ENCODE measurements around the gene CD207. TPM values are rescaled to one million over a fixed set of nuclear protein-coding genes. Genes with fewer than 3 reads are reported as not detected.

CD207 gene
- polyA plus RNA-seq, 1 experiment = not detected

DNA sequence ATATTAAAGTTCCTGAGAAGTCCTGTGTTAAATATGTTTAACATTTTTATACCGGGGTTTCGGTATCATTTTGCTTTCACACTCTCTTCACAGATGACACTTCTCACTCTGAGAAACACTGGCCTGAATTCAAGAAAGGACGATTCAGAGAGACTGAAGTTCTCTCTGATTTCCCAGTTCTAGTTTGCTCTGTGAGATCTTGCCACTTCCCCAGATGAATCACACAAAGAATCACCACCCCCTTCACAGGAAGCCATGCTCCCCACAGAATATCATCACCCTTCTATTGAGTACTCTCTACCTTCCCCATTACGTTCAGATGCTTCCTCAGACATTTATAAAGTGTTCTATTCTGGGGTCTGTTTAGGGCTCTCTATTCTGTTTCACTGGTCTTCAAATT, 16.1 kb upstream of the CD207 start:
- Histone ChIP-seq H3K27me3 (ENCODE audit: control insufficient read depth, insufficient read depth, low read length) (peaks cover 18% of the 10 kb centered on the region), H3K4me3 (ENCODE audit: low read depth, low read length) (no peak overlapping the region), H3K9me3 (ENCODE audit: control insufficient read depth, insufficient read depth, low read length) (no peaks in the 10 kb centered on the region), H3K27ac (ENCODE audit: low read depth, low read length) (no peak overlapping the region)
- CTCF ChIA-PET = interaction anchor here (1.3 to 1.9 kb wide), 2 partner anchors 10 to 20 kb away, joined by 4 to 15 read pairs; no protein-coding TSS in a partner anchor
- POLR2A ChIA-PET = no interaction called here
- no peak for DNase-seq (ENCODE audit: low read depth, low spot score)
- TF ChIP-seq, protein P1, sequence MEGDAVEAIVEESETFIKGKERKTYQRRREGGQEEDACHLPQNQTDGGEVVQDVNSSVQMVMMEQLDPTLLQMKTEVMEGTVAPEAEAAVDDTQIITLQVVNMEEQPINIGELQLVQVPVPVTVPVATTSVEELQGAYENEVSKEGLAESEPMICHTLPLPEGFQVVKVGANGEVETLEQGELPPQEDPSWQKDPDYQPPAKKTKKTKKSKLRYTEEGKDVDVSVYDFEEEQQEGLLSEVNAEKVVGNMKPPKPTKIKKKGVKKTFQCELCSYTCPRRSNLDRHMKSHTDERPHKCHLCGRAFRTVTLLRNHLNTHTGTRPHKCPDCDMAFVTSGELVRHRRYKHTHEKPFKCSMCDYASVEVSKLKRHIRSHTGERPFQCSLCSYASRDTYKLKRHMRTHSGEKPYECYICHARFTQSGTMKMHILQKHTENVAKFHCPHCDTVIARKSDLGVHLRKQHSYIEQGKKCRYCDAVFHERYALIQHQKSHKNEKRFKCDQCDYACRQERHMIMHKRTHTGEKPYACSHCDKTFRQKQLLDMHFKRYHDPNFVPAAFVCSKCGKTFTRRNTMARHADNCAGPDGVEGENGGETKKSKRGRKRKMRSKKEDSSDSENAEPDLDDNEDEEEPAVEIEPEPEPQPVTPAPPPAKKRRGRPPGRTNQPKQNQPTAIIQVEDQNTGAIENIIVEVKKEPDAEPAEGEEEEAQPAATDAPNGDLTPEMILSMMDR (IDR thresholded peaks at IDR 0.05; ENCODE audit: low read depth, low read length) = no peak

DNA sequence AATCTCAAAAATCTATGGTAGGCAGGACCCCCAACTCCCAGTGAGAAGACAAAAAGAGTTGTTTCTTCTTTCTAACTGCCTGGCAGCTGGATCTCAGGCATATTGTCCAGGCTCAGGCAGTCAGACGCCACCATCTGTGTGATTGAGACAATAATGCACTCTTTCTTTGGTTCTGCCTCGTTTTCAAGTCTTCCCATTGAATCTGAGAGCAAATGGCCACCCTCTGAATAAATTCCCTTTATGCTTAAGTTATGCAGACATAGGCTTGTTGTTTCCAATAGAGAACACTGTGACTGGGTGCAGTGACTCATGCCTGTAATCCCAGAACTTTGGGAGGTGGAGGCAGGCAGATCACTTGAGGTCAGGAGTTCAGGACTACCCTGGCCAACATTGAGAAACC, 15.3 kb upstream of the CD207 start:
- TF ChIP-seq, protein P1 (IDR thresholded peaks at IDR 0.05; ENCODE audit: low read depth, low read length) = no peak
- peaks cover 15% of the 10 kb centered on the region for H3K27me3 ChIP-seq (ENCODE audit: control insufficient read depth, insufficient read depth, low read length)
- no peak for DNase-seq (ENCODE audit: low read depth, low spot score)
- no peak overlapping the region for H3K27ac ChIP-seq (ENCODE audit: low read depth, low read length)
- no peak overlapping the region for H3K4me3 ChIP-seq (ENCODE audit: low read depth, low read length)
- H3K9me3 ChIP-seq (ENCODE audit: control insufficient read depth, insufficient read depth, low read length) = no peaks in the 10 kb centered on the region
- ChIA-PET CTCF (no interaction called here), POLR2A (no interaction called here)

DNA sequence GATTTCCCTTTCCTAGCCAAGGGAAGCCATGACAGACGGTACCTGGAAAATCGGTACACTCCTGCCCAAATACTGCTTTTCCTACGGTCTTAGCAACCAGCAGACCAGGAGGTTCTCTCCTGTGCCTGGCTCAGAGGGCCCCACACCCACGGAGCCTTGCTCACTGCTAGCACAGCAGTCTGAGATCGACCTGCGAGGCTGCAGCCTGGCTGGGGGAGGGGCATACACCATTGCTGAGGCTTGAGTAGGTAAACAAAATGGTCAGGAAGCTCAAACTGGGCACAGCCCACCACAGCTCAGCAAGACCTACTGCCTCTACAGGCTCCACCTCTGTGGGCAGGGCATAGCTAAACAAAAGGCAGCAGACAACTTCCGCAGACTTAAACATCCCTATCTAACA, 6.8 kb upstream of the CD207 start:
- H3K4me3 ChIP-seq (ENCODE audit: low read depth, low read length) = no peak overlapping the region
- H3K27ac ChIP-seq (ENCODE audit: low read depth, low read length) = no peak overlapping the region
- POLR2A ChIA-PET = no interaction called here
- CTCF ChIA-PET = interaction anchor here (0.6 to 1.1 kb wide), 2 partner anchors 19 to 357 kb away, joined by 4 to 5 read pairs; no protein-coding TSS in a partner anchor
- TF ChIP-seq, protein P1 (IDR thresholded peaks at IDR 0.05; ENCODE audit: low read depth, low read length) = no peak
- H3K9me3 ChIP-seq (ENCODE audit: control insufficient read depth, insufficient read depth, low read length) = no peaks in the 10 kb centered on the region
- DNase-seq (ENCODE audit: low read depth, low spot score) = no peak
- peaks cover 3% of the 10 kb centered on the region for H3K27me3 ChIP-seq (ENCODE audit: control insufficient read depth, insufficient read depth, low read length)

DNA sequence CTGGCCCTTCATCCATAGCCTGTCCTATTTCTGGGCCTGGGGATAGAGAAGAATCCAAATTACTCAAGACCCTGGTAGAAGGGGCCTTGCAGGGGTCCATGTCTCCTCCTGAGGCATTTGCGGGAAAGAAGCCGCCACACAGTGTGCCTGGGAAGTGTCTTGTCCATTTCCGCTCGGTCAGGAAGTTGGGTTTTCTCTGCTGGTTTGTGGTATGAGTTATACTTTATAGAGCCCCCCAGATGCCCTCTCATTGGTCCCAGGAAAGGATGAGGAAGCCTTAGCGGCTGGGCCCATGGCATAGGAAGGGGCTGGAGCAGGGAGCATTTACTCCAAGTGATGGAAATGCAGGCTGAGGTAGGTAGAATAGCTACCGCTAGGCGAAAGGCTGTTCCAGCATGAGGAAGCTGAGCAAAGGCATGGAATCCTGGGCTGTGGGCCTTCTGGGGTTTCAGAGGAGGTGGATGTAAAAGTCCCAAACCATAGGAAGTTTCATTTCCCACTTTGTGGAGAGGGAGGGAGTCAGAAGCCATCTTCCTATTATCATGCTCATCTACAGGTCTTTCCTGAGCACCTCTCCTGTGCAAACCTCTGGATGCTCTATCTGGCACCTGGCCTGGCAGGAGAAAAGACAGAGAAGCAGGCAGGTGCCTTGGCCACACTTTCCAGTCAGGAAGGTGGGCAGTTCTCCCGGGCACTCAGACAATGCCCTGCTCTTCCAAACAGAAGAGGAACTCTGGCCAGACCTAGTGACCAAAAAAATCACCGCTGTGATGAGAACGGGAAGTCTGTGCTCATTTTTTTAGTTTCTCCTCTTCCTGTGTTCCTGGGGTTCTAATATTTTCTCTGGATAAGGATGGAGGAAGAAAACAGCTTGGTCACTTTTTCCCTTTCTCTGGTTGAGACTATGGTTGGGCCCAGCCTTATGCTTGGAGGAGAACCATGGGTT, 2.6 kb upstream of the CD207 start:
- CTCF ChIA-PET = no interaction called here

GRCh38 chr2:70834881-70835280, 735 bp downstream of the CD207 start:
- H3K4me3 ChIP-seq (ENCODE audit: low read depth, low read length) = no peak overlapping the region
- ChIA-PET POLR2A (no interaction called here), CTCF (no interaction called here)
- no peak for DNase-seq (ENCODE audit: low read depth, low spot score)
- H3K9me3 ChIP-seq (ENCODE audit: control insufficient read depth, insufficient read depth, low read length) = no peaks in the 10 kb centered on the region
- TF ChIP-seq, protein P1 (IDR thresholded peaks at IDR 0.05; ENCODE audit: low read depth, low read length) = no peak
- peaks cover 8% of the 10 kb centered on the region for H3K27me3 ChIP-seq (ENCODE audit: control insufficient read depth, insufficient read depth, low read length)
- H3K27ac ChIP-seq (ENCODE audit: low read depth, low read length) = no peak overlapping the region

More for the DNA sequence above, 2.6 kb upstream of the CD207 start:
- Histone ChIP-seq H3K27ac (ENCODE audit: low read depth, low read length) (no peak overlapping the region), H3K4me3 (ENCODE audit: low read depth, low read length) (no peak overlapping the region), H3K9me3 (ENCODE audit: control insufficient read depth, insufficient read depth, low read length) (no peaks in the 10 kb centered on the region), H3K27me3 (ENCODE audit: control insufficient read depth, insufficient read depth, low read length) (peaks cover 3% of the 10 kb centered on the region)
- POLR2A ChIA-PET = no interaction called here
- DNase-seq (ENCODE audit: low read depth, low spot score) = no peak
- TF ChIP-seq, protein P1 (IDR thresholded peaks at IDR 0.05; ENCODE audit: low read depth, low read length) = no peak
